Left renal cortex interstitium (tissue), 4 donors: ENCODE data around the gene PRKN. TPM values are rescaled to one million over a fixed set of nuclear protein-coding genes. Genes with fewer than 3 reads are reported as not detected.
"Not testable (repeated sequence)": the region's sequence is repeated elsewhere in the genome, so short reads cannot be mapped to it uniquely, and the experiment has no call there.

Experiments
- DNase-seq, 4 donors: peaks; one replicate each; pipeline ENCODE4 v3.0.0-alpha.2; 2013; ENCODE audit warnings: low read depth in 4 of 4, low spot score in 2 of 4, missing footprints in 1 of 4
- polyA plus RNA-seq, 4 donors: library from polyadenylated mRNA; unstranded; fragments of 120-200 nt; gene quantifications; one replicate each; pipeline ENCODE4 v1.2.1, GENCODE V29; 2013; ENCODE audit not compliant: insufficient read length in 4 of 4

The PRKN gene
- polyA plus RNA-seq, 4 donors: 7.9 to 12.9 (median 9.1) TPM

DNA sequence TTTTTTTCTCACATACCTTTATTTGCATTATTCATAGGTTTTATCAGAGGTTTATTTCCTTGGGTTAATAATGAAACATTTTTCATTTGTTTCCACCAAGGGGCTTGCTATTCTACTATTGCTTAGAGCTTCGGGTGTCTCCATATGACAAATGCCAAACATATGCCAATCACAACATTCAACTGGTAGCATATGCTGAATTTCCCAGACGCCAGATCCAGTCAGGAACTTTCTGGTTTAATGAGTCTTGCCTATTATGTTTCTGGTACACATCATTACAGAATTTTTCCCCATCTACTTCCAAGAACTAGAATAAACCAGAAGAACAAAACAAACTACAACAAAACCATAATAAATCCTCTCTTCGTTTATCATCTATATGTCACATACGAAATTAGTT, 180.7 kb downstream of the PRKN start:
- no peak for DNase-seq

GRCh38 chr6:162543221-162543620, 184.3 kb downstream of the PRKN start:
- no peak for DNase-seq

DNA sequence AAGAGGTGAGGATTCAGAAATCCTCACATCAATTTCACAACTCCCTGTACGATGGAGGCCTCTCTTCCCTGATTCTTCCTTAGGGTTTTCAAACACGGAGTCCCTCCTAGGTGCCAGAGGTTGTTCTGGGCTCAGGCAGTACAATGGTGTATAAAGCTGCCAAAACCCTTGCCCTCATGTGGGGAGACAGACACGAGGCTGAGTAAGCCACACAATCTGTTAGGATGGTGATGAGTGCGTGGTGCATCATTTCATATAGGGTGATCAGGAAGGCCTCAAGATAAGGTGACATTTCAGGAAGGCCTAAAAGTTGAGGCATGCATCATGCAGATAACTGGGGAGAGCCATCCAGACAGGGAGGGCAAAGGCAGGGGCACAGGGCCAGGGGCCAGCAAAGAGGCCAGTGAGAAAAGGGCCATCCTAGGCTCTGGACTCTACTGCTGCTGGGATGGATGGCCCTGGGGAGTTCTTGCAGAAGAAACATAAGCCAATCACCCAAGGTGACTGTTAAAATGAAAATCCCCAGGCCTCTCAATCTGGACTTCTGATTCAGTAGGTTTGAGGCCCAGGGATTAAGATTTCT, 186.5 kb downstream of the PRKN start:
- DNase-seq: no peak

GRCh38 chr6:162539321-162539720, 188.2 kb downstream of the PRKN start:
- no peak for DNase-seq

DNA sequence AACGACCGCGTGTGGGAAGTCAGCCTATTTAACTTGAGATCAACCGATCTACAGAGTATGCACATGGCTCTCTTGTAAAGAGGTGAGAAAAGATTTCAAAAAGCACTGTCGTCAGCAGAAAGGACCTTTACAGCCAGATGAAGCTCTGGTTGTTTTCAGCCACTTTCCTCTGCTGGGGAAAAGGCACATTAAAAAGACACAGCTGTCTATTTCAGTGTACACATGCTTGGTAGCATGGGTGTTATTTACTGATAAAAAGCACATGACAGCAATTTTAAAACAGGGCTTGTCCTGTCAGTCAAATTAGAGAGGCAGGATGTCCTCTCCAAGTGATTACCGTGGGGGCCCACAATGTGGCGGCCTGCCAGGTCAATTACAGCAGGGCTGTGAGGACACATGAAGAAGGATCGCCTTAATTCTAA, 188.9 kb downstream of the PRKN start:
- no peak for DNase-seq

GRCh38 chr6:162533009-162533400, 194.6 kb downstream of the PRKN start:
- DNase-seq: no peak

- DNase-seq: no peak
Measured at GRCh38 chr6:162532283-162533008, 195.1 kb downstream of the PRKN start.

GRCh38 chr6:162531391-162531790, 196.2 kb downstream of the PRKN start:
- DNase-seq: not testable (repeated sequence)

DNA sequence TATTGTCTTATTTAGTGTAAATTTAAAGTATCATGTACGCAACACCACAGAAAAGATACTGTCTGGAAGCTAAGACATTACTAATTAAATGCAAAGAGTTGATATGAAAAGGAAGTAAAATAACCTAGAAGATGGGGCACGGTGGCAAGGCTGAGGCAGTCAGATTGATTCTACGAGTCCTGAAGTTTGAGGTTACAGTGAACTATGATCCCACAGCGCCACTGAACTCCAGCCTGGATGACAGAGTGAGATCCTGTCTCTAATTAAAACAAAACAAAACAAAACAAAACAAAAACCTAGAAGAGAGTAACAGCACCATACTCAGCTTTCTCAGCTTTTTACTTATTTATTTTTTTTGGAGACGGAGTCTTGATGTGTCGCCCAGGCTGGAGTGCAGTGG, 199.0 kb downstream of the PRKN start:
- no peak for DNase-seq

DNA sequence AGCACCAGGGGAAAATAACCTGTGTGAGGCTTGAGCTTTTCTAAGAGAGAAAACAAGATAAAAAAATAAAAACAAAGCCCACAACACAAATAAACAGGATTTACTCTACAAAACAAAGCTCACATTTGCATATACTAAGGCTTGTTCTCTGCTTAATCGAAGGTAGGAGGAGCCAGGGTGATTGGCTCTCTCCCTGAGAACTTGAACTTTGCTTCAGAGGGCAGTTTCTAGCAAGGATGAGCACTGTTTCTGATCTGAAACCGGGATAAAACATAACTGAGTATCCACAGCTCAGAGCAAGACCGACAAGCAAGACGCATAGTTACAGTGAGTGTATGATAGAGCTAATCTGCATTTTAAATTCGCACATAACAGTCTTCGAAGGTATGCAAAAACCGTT, 200.6 kb downstream of the PRKN start:
- DNase-seq: no peak

- DNase-seq: no peak
Measured at GRCh38 chr6:162525181-162525580, 202.4 kb downstream of the PRKN start.

DNA sequence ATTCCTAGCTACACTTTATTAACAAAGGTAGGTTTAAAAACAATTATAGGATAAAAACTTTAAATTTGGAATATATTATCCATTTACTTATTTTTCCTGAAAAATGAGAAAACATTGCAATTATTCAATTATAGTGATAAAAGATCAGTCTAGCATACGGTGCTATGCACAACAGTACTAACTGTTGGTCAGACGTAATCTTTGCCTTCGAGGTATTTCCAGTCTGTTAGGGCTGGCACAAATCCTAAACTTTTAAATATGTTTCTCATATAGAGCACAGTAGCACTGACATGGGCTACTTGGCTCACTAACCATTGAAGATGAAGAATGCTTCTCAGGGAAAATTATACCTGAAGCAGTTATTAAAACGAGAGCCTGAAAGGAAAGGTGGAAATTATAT, 214.8 kb downstream of the PRKN start:
- DNase-seq: no peak

GRCh38 chr6:162497389-162497788, 230.2 kb downstream of the PRKN start:
- DNase-seq: no peak

DNA sequence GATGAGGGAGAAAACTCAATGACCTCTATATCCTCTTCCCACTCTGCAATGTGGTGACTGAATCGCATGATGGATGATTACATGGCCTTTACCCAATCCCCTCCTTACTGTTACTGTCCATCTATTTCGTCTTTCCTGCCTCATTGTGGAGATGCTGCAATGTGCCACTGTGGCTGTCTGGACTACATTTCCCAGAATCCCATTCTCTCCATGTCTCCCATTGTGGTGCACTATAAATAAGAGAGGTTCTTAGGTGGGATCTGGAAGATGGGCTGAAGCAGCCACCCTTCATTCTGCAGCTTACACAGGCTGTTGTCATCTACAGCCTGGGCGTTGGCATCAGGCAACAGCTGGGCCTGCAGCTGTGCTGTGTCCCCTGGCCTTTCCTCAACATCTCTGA, 233.6 kb downstream of the PRKN start:
- DNase-seq: no peak

GRCh38 chr6:162491637-162492036, 235.9 kb downstream of the PRKN start:
- no peak for DNase-seq

DNA sequence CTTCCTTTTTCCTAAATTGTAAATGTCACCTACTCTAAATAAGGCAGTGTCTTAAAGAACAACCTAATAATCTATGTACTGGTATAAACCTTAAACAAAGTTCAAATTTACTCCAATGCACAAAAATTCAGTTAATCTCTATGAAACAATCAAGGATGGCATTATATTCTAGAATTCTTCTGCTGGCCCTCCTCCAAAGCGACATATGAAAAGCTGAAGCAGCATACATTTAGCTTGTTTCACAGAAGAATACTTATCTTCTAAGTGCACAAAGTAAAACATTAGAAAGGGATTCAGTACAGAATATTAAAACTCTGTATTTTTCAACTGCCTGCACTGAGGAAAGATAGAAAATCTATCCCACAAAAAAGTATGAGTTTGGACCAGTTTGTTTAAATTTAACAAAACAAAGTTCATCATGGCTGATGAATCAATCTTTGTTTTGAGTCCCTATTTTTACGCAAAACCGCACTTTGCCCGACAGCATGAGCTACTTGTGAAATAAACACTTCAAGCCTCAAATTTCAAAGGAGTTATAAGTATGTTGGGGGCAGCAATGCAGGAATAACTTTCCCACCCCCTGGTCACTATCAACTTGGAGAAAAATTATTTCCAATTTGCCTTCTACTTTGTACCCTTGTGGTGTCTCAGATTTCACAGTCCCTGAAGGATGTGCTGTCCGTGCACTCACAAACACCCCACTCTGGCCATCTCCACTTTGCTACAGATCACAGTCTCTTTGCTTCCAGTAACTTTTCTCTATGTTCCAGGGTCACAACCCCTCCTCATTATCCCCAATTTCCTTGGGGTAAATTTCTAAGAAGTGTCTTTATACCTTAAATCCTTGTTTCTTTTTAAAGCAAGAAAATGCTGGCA, 238.2 kb downstream of the PRKN start:
- DNase-seq: no peak

DNA sequence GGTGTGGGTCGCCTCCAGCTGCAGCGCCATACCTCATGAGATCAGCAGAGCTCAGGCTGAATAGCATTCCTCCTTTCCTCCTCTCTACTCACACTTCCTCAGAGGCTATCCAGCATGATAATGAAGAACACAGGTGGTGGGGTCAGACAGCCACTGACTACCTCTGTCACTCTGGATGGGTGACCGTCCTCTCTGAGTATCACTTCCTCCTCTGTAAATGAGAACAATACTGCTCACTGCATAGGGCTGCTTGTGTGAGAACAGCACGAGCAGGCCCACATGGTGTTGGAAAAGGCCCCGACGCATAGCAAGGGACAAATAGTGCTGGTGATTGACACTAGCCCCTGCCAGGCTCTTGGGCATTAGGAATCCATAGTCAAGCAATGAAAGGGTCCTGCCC, 239.1 kb downstream of the PRKN start:
- DNase-seq: no peak

GRCh38 chr6:162485464-162485863, 242.1 kb downstream of the PRKN start:
- DNase-seq: no peak

DNA sequence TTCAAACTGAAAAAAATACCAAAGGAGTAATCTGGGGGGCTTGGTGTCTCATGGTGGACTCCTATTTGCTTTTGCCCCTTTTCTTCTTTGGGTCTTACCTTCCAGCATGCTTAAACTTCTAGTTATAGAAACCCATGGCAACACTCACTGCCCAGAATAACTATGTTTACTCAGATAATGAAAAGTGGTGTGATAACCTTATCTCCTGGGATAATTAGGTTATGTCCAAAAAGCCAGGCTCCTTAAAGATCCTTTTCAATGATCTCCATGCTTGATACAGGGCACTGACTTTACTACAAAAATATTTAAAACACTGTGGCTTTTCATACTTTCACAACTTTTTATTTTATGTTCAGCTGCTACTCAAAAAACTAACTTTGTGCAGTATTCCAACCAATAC, 245.6 kb downstream of the PRKN start:
- no peak for DNase-seq

GRCh38 chr6:162481320-162481719, 246.2 kb downstream of the PRKN start:
- DNase-seq: no peak

DNA sequence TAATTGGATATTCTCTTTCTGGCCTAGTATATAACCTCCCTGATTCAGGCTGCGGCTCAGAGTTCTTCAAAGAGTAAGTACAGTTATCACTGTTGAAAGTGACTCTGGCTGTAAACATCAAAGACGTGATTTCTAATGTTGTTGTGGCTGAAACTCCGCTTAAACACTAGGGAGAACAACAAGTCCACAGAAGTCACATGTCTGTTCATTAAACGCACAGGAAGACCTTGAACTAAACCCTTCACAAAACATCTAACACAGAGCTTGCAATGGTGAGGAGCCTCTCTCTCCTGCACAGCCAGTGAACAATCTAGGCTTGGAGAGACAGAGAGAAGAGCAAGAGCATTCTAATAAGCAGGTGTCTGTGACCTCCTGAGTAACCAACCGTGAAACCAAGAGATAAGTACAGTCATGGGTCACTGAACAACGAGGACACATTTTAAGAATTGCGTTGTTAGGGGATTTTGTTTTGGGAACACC, 249.3 kb downstream of the PRKN start:
- peak in 3 of 4 donors; percentile 6 to 17 (median 13) for DNase-seq
